Posterior cingulate gyrus (tissue), 11 donors: ENCODE results near the gene RBM33.

Experiments used
- DNase-seq, 10 donors: peaks; one replicate each; pipeline versions ENCODE4 v3.0.0 to v3.0.0-alpha.2; 2020 to 2021; ENCODE audit warnings: mixed read lengths in 3 of 10
- intact Hi-C: fragments of 100-400 bp; cut with DNase I; formaldehyde crosslinking; loops from one replicate; pipeline ENCODE4 v1.15.1; 2023

RBM33 gene

DNA sequence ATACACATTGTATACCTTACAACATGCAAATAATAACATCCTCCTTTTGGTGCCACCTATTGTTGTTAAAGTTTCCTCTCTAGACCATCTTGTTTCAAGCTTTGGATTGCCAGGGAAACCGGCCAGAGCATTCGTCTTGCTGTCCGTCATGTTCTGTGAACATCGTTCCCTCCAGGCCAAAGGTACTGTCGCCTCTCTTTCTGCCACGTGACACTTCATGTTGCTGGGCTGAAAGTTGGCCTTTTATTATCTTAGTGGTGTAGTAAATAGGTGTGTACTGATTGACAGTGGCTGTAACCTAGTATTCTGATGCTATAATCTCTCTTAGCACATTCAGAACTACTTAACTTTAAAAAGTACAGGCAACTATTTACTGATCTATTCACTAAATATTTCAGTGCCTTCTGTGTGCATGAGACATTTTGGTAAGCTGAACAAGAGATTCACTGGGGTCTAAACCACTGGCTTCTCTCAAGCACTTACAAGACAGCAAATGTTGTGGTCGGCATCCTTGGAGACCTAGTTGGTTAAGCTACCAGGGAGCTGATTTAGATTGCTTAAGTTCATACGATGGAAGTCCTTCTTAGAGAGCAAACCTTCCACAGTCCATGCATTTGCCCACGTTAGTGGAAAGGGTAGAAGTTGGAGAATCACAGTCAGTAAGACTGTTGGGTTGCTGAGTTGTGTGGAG lies 115.4 kb downstream of the RBM33 start:
- DNase-seq: no peak
- intact Hi-C loops: loop anchor here (10.0 kb wide), 1 partner anchor 845 kb away; no protein-coding TSS in a partner anchor

DNA sequence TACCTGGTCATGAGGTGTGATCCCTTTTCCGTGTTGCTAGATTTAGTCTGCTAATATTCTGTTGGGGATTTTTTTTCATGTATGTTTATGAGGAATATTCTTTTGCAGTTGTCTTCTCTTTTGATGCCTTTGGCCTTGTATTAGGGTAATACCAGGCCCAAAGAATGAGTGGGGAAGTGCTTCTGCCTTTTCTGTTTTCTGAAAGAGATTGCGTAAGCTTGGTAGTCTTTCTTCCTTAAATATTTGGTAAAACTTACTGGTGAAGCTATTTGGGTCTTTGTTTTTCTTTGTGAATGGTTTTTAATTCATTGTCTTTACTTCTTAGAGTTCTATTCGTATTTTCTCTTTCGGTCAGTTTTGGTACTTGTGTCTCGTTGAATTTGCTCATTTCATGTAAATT lies 116.7 kb downstream of the RBM33 start:
- no peak for DNase-seq
- intact Hi-C loops: loop anchor here (10.0 kb wide), 1 partner anchor 846 kb away; no protein-coding TSS in a partner anchor

GRCh38 chr7:155762036-155762435 lies 117.6 kb downstream of the RBM33 start:
- intact Hi-C loops: loop anchor here (10.0 kb wide), 1 partner anchor 847 kb away; no protein-coding TSS in a partner anchor

DNA sequence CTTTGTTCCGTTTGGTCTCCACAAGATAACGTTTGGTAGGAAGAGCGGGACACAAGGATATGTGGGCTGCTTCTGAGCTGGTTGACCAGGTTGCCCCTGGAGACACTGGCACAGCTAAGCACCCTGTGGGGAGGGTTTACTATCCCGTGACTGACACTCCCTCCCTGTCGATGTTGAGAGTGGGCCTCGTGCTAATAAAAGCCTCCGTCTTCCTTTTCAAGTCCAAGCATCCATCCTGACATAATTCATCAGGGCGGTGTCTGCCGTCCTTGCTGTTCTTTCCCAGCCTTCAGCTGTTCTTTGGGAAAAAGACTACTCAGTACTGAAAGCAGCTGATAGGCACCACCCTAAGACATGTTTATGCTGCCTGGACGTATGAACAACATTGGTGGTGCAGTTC lies 118.2 kb downstream of the RBM33 start:
- peak in 1 of 10 donors; percentile 25 for DNase-seq
- intact Hi-C loops: loop anchor here (10.0 kb wide), 1 partner anchor 848 kb away; no protein-coding TSS in a partner anchor

More at GRCh38 chr7:155762036-155762435, 117.6 kb downstream of the RBM33 start:
- peak in 1 of 10 donors; percentile 58 for DNase-seq

DNA sequence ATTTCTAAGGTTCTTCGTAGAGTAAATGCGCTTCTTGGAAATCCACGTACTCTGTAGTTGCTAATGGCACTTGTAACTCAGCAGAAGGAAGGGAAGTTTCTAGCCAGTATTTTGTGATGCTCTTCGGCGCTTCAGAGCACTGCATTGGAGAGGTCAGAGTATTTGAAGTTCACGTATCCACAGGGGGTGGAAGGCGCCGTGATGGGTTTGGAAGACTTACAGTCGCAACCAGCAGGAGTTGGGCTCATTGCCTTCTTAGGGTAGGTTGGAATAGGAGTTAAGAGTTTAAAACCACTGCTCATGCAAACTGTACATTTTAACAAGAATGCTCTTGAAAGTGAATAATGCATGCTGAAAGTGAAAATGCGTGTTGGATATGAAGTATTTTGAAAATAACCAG lies 118.7 kb downstream of the RBM33 start:
- intact Hi-C loops: loop anchor here (10.0 kb wide), 1 partner anchor 848 kb away; no protein-coding TSS in a partner anchor
- DNase-seq: peak in 1 of 10 donors; percentile 34

DNA sequence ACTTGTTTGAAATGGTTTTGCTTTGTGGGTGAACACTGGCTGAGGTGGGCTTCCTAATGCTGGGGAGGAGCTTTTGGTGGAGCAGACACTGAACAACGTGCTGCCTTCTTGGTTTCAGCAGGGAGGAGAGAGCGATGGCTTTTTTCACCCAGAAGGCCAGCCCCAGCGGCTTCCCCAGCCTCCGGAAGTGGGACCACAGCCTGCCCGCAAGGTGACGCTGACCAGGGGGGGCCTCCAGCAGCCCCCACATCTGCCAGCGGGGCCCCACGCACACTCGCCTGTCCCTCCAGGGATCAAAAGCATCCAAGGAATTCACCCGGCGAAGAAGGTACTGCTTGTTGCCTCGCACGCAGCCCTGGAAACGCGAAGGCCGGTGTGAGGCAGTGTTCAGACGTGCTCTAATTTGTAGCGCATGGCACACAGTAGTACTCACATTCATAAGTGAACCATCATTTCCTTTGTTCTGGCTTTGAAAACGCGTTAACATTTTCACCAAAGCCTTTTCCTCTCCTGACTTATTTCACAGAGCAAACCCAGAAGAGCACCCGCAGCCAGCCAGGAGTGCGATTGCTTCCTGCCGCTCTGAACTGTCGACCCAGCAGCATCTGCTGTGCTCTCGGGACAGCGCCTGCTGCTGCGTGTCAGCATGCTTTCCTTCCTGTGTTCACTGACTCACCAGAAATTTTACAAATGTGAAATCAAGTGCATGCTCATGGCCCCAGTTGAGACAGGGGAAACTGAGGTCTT lies 119.4 kb downstream of the RBM33 start:
- DNase-seq: peak in 1 of 10 donors; percentile 75

DNA sequence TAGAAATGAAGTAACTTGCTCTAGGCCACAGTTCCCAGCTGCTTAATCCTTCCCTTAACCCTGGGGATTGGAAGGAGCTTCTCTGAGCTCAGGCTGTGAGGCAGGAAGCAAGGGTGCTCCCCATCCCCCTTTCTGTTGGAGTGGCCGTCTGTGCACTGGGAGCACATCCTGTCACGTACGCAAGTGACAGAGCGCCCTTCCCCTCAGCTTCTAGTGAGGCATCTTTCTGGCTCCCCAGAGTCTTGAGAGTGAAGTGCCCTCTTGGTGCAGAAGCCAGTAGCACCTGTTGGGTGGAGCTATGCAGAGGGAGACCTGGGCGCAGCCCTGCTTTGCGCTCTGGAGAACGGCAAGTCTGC lies 120.0 kb downstream of the RBM33 start:
- peak in 1 of 10 donors; percentile 76 for DNase-seq
- intact Hi-C loops: loop anchor here (10.0 kb wide), 1 partner anchor 850 kb away; no protein-coding TSS in a partner anchor

More for the DNA sequence above, 119.4 kb downstream of the RBM33 start:
- intact Hi-C loops: loop anchor here (10.0 kb wide), 1 partner anchor 849 kb away; no protein-coding TSS in a partner anchor

GRCh38 chr7:155765458-155765857 lies 121.0 kb downstream of the RBM33 start:
- intact Hi-C loops: loop anchor here (10.0 kb wide), 1 partner anchor 851 kb away; no protein-coding TSS in a partner anchor
- peak in 1 of 10 donors; percentile 32 for DNase-seq

- intact Hi-C loops: loop anchor here (10.0 kb wide), 1 partner anchor 852 kb away; no protein-coding TSS in a partner anchor
- peak in 2 of 10 donors; percentile 76 to 83 for DNase-seq
These were observed 121.9 kb downstream of the RBM33 start for GRCh38 chr7:155766386-155766785.

DNA sequence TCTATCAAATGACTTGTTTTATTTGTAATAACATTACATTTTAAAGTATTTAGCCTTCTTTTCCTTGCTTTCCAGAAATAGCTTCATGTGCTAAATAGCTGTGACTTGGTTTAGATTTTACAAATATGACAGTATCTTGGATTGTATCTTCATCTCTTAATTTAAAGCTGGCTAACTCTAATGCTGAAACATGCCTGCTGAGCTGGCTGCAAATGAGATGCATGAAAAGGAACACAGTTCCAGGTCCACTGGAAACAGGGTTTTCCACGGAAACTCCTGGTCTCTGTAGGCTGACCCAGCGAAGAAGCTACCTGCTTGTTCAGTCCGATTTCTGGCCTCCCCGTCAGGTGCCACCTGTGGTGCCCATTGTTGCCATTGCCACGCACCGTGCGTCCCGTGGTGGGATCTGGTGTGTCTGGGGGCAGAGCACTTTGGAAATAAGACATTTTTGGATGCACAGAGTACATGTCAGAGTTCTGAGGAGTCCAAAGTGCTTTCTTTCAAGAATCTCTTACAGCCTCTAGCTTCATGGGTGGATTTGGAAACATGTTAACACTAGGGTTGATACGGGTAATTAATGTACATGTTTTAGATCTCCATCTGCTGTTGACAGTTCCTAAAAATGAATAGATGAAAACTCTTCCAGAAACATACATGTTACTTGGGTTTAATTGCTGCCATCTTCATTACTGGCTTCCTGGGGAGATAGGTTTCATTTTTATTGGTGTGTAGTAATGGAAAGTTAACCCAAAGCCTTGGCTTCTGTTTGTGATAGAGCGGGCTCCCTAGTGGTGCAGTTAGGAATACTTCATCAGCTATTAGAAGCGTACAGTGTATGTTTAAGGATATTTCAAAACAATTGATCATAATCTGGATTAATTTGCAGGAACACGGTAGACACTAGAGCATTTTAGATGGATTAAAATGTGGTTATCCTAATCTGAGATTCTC lies 122.8 kb downstream of the RBM33 start:
- intact Hi-C loops: loop anchor here (10.0 kb wide), 1 partner anchor 852 kb away; no protein-coding TSS in a partner anchor
- peak in 1 of 10 donors; percentile 48 for DNase-seq

GRCh38 chr7:155769701-155770100 lies 125.2 kb downstream of the RBM33 start:
- peak in 4 of 10 donors; percentile 35 to 87 (median 58) for DNase-seq
- intact Hi-C loops: loop anchor here (10.0 kb wide), 1 partner anchor 855 kb away; no protein-coding TSS in a partner anchor

- intact Hi-C loops: no loop called here
- no peak for DNase-seq
These were observed 125.8 kb downstream of the RBM33 start for GRCh38 chr7:155770241-155770640.

GRCh38 chr7:155773531-155773930 lies 129.1 kb downstream of the RBM33 start:
- no peak for DNase-seq
- intact Hi-C loops: no loop called here

DNA sequence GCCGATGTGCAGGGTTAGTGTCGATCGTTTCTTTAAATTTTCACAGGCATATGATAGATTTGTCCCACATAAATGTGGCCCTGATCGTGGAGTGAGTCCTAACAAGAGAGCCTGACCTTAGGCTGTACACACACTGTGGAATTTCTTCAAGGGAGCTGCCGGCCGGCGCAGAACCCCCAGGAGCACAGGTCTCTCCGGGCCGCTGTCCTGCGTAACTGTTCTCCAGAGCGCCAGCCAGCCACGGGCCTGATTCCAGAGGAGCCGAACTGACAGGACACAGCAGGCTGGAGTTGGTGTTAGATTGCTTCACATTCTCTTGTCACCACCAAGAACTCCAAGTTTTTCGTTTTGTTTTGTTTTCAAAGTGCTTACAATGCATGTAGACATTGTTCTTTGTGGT lies 130.5 kb downstream of the RBM33 start:
- intact Hi-C loops: no loop called here
- peak in 2 of 10 donors; percentile 60 to 76 for DNase-seq

GRCh38 chr7:155775691-155776090 lies 131.2 kb downstream of the RBM33 start:
- peak in 1 of 10 donors; percentile 46 for DNase-seq
- intact Hi-C loops: no loop called here

GRCh38 chr7:155776606-155777005 lies 132.1 kb downstream of the RBM33 start:
- DNase-seq: peak in 2 of 10 donors; percentile 72 to 78
- intact Hi-C loops: no loop called here

DNA sequence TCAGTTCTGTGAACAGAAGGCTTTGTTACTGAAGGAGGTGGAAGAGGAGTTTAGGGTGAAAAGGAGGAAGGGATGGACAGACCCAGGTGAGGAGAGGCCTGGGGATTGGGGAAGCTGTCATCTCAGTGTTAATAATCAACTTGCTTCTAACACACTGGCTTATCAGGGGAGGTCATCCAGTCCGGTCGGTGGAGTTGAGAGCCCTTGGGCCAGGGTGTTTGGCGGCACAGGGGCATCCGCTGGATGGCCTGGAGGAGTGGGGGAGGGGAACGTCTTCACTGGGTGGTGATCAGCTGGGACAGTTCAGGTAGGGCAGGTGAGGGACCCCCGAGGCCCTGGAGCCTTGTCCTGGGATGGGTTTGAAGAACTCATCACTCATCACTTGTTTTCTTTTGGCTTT lies 133.9 kb downstream of the RBM33 start:
- intact Hi-C loops: no loop called here
- DNase-seq: peak in 1 of 10 donors; percentile 69

GRCh38 chr7:155780884-155781283 lies 136.4 kb downstream of the RBM33 start:
- peak in 1 of 10 donors; percentile 65 for DNase-seq

DNA sequence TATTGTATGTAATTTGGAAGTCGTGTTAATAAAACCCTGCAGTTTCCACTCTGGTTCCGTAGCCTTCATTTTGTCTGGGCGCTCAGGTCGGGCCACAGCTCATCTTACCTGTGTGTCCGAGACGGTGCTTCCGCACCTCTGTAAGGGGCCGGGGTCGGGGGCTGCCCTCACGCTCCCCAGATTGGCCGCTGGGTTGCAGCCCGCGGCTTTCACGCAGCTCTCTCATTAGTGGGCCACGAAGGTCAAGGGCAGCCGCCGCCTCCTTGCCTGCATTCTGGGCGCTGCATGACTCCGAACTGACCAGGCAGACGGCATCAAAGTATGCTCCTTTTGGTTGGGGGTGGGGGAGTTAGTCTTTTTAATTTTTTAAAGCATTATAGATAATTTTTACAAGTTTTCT lies 137.0 kb downstream of the RBM33 start:
- DNase-seq: peak in 2 of 10 donors; percentile 55 to 79
- intact Hi-C loops: no loop called here

More at GRCh38 chr7:155780884-155781283, 136.4 kb downstream of the RBM33 start:
- intact Hi-C loops: no loop called here

DNA sequence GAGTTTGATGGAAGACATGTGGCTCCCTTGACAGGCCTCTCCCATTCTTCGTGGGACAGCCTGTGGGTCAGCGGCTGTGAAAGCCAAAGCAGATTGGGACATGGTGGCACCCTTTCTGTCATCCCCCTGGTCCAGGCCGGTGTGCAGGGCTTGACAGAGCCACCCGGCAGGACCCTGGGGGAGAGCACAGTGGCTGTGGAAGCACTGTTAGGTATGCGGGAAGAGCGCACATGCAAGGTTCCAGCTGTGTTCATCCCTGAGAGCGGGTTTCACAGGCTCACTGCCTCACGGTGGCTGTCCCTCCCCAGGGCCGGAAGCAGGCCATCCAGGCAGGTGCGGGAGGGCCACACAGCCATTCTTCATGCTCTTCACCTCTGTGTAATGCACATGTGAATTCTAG lies 138.0 kb downstream of the RBM33 start:
- intact Hi-C loops: no loop called here
- peak in 1 of 10 donors; percentile 40 for DNase-seq
